ENCODE results near the gene PHACTR3. TPM values are rescaled to one million over a fixed set of nuclear protein-coding genes. Genes with fewer than 3 reads are reported as not detected.
A peak's percentile ranks its signal among the peaks of the same experiment; 100 is the strongest.

The PHACTR3 gene
- total RNA-seq, 1 experiment from 2014 or later = 0.11 TPM

- POLR2A ChIA-PET = no interaction called here
- Mint-ChIP-seq H3K4me1 (ENCODE audit: low read depth, unreplicated experiment) (peaks cover 7% of the 10 kb centered on the region), H3K4me3 (ENCODE audit: unreplicated experiment) (no peak overlapping the region), H3K36me3 (ENCODE audit: insufficient read depth, unreplicated experiment) (no peaks in the 10 kb centered on the region), H3K27me3 (ENCODE audit: insufficient read depth, unreplicated experiment) (peaks cover 27% of the 10 kb centered on the region), H3K9me3 (ENCODE audit: unreplicated experiment) (no peaks in the 10 kb centered on the region), H3K27ac (ENCODE audit: unreplicated experiment) (no peak overlapping the region)
- H3K36me3 ChIP-seq (ENCODE audit: control insufficient read depth, insufficient read depth, low read length) = no peaks in the 10 kb centered on the region
- no peaks in the 10 kb centered on the region; the same call in 1 of the 2 replicates for H3K9me3 ChIP-seq
- no peak overlapping the region for H3K4me3 ChIP-seq (ENCODE audit: low read depth, low read length)
- peak in 1 of 2 experiments; percentile 27 for DNase-seq
- intact Hi-C loops (cut with micrococcal nuclease; ENCODE audit: unreplicated experiment) = no loop called here
- H3K27me3 ChIP-seq (replicated peaks; ENCODE audit: control insufficient read depth, insufficient read depth, low read length) = no peaks in the 10 kb centered on the region
- TF ChIP-seq, protein P1, sequence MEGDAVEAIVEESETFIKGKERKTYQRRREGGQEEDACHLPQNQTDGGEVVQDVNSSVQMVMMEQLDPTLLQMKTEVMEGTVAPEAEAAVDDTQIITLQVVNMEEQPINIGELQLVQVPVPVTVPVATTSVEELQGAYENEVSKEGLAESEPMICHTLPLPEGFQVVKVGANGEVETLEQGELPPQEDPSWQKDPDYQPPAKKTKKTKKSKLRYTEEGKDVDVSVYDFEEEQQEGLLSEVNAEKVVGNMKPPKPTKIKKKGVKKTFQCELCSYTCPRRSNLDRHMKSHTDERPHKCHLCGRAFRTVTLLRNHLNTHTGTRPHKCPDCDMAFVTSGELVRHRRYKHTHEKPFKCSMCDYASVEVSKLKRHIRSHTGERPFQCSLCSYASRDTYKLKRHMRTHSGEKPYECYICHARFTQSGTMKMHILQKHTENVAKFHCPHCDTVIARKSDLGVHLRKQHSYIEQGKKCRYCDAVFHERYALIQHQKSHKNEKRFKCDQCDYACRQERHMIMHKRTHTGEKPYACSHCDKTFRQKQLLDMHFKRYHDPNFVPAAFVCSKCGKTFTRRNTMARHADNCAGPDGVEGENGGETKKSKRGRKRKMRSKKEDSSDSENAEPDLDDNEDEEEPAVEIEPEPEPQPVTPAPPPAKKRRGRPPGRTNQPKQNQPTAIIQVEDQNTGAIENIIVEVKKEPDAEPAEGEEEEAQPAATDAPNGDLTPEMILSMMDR (IDR thresholded peaks at IDR 0.05; ENCODE audit: insufficient read depth in 1 of 2, low read depth in 1 of 2, low read length in 1 of 2, severe bottlenecking in 1 of 2, unreplicated experiment in 1 of 2) = no peak
- CTCF ChIA-PET = interaction anchor here (3.1 kb wide), 1 partner anchor 63 kb away, joined by 13 read pairs; no protein-coding TSS in a partner anchor
- 0 out of 2 replicates have a peak, but pooled peaks cover 3% of the 10 kb centered on the region for H3K4me1 ChIP-seq
- BruUV-seq (replicated peaks) = no TSS peak
Observed at GRCh38 chr20:59787538-59787890, 183.2 kb downstream of the PHACTR3 start.

- DNase-seq = peak in 1 of 2 experiments; percentile 28
- Histone ChIP-seq H3K4me3 (ENCODE audit: low read depth, low read length) (no peak overlapping the region), H3K9me3 (no peaks in the 10 kb centered on the region; the same call in 1 of the 2 replicates), H3K36me3 (ENCODE audit: control insufficient read depth, insufficient read depth, low read length) (no peaks in the 10 kb centered on the region), H3K27me3 (replicated peaks; ENCODE audit: control insufficient read depth, insufficient read depth, low read length) (no peaks in the 10 kb centered on the region), H3K4me1 (0 out of 2 replicates have a peak, but pooled peaks cover 3% of the 10 kb centered on the region)
- Mint-ChIP-seq H3K9me3 (ENCODE audit: unreplicated experiment) (no peaks in the 10 kb centered on the region), H3K4me3 (ENCODE audit: unreplicated experiment) (no peak overlapping the region), H3K27me3 (ENCODE audit: insufficient read depth, unreplicated experiment) (peaks cover 27% of the 10 kb centered on the region), H3K27ac (ENCODE audit: unreplicated experiment) (no peak overlapping the region), H3K4me1 (ENCODE audit: low read depth, unreplicated experiment) (peaks cover 7% of the 10 kb centered on the region), H3K36me3 (ENCODE audit: insufficient read depth, unreplicated experiment) (no peaks in the 10 kb centered on the region)
- intact Hi-C loops (cut with micrococcal nuclease; ENCODE audit: unreplicated experiment) = no loop called here
- CTCF ChIA-PET = interaction anchor here (3.1 kb wide), 1 partner anchor 62 kb away, joined by 13 read pairs; no protein-coding TSS in a partner anchor
- TF ChIP-seq, protein P1 (IDR thresholded peaks at IDR 0.05; ENCODE audit: insufficient read depth in 1 of 2, low read depth in 1 of 2, low read length in 1 of 2, severe bottlenecking in 1 of 2, unreplicated experiment in 1 of 2) = no peak
- POLR2A ChIA-PET = no interaction called here
- no TSS peak for BruUV-seq (replicated peaks)
Observed at GRCh38 chr20:59788196-59788735, 183.9 kb downstream of the PHACTR3 start.

DNA sequence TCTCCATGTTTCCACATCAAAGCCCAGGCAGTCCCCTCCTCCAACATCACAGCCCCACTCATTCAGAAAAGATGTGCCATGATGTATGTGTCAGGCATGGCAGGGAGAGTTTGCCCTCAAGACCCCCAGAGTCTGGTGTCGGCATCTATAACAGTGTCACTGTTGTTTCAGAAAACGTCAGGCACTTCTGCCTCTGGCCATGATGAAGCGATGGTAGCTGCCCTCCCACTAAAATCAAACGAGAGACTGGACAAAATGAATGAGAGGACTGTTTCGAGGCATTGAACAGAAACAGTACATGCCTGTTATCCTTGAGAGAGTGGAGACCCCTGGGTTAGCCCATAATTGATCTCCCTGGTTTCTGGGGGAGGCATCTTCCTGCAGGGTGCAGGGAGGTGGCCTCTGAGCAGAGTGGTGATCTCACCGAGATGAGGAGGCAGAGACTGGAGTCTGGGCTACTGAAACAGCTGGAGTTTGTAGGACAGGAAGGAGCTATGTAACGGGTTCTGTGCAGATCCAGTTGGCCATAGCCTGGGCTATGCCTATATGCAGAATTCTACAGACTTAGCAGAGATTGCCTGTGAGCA lies 184.6 kb downstream of the PHACTR3 start:
- no peak overlapping the region for H3K4me3 Mint-ChIP-seq (ENCODE audit: unreplicated experiment)
- POLR2A ChIA-PET = no interaction called here

More for the DNA sequence above, 184.6 kb downstream of the PHACTR3 start:
- 0 out of 2 replicates have a peak, but pooled peaks cover 3% of the 10 kb centered on the region for H3K4me1 ChIP-seq
- BruUV-seq (replicated peaks) = no TSS peak
- Mint-ChIP-seq H3K27me3 (ENCODE audit: insufficient read depth, unreplicated experiment) (peaks cover 27% of the 10 kb centered on the region), H3K9me3 (ENCODE audit: unreplicated experiment) (no peaks in the 10 kb centered on the region), H3K36me3 (ENCODE audit: insufficient read depth, unreplicated experiment) (no peaks in the 10 kb centered on the region), H3K4me1 (ENCODE audit: low read depth, unreplicated experiment) (peaks cover 7% of the 10 kb centered on the region), H3K27ac (ENCODE audit: unreplicated experiment) (no peak overlapping the region)
- no peaks in the 10 kb centered on the region for H3K27me3 ChIP-seq (replicated peaks; ENCODE audit: control insufficient read depth, insufficient read depth, low read length)
- intact Hi-C loops (cut with micrococcal nuclease; ENCODE audit: unreplicated experiment) = no loop called here
- peak in 1 of 2 experiments; percentile 30 for DNase-seq
- CTCF ChIA-PET = no interaction called here
- H3K9me3 ChIP-seq = no peaks in the 10 kb centered on the region; the same call in 1 of the 2 replicates
- H3K36me3 ChIP-seq (ENCODE audit: control insufficient read depth, insufficient read depth, low read length) = no peaks in the 10 kb centered on the region
- no peak overlapping the region for H3K4me3 ChIP-seq (ENCODE audit: low read depth, low read length)
- TF ChIP-seq, protein P1 (IDR thresholded peaks at IDR 0.05; ENCODE audit: insufficient read depth in 1 of 2, low read depth in 1 of 2, low read length in 1 of 2, severe bottlenecking in 1 of 2, unreplicated experiment in 1 of 2) = no peak
